Measurements from ENCODE around the gene LRRC45.

LRRC45 gene

DNA sequence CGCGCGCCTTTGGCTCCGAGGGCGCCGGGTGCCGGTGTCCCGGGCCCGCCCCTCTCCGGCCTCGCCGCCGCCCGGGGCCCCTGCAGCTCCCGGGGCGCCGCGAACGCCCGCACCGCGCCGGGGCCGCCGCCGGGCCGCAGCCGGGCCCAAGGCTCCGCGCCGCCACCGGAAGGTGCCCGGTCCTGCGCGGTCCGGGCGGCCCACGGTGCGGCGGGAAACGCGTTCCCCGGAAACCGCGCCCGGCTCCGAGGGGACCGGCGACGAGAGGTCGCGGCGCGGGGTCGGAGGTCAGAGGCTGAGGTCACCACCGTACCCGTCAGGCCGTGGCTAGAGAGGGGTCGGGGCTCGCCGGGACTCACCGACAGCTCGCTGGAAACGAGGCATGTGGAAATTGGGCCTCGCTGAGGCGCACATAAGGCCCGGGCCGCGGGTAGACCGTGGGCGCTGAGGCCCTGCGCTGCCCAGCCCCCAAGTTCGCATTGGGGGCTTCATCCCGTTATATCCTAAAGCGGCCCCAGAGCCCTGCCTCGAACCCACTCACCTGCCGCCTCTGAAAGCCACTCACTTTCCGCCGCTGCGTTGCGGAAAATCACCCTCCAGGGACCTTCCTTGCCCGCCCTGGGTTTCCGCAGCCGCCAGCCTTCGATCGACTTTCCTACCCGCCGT lies 42.7 kb downstream of the LRRC45 start, which contains the start of gene DUS1L:
Gene DUS1L, minus strand, starts transcription at position 167 of the 666 bp plus-strand sequence. CDS start 745 bp downstream, outside the sequence.
- no peaks in the 10 kb centered on the region for H3K9me3 ChIP-seq (replicated peaks in 1 of 2; ENCODE audit: control insufficient read depth in 2 of 2, insufficient read depth in 1 of 2, low read depth in 1 of 2, low read length in 2 of 2)
- no peak within 1 kb of the TSS for H2BK5ac ChIP-seq (ENCODE audit: low read length)
- H3K36me3 ChIP-seq (replicated peaks in 1 of 2; ENCODE audit: control insufficient read depth in 2 of 2, insufficient read depth in 2 of 2, low read length in 2 of 2): peaks cover 26 to 32% of the 10 kb centered on the region in 2 donors
- peak within 1 kb of the TSS; percentile 81 for H2BK120ac ChIP-seq (ENCODE audit: low read depth, low read length)
- peak within 1 kb of the TSS; percentile 10 for H2BK12ac ChIP-seq (ENCODE audit: low read length)
- H2AFZ ChIP-seq (ENCODE audit: low read length): peak within 1 kb of the TSS; percentile 96
- peak within 1 kb of the TSS; percentile 64 to 98 for H3K4me3 ChIP-seq (ENCODE audit: low read length in 2 of 2)
- no peaks in the 10 kb centered on the region for H3K27me3 ChIP-seq (ENCODE audit: control insufficient read depth in 3 of 3, insufficient read depth in 3 of 3, low read depth in 1 of 3, low read length in 3 of 3)
- H3K14ac ChIP-seq (ENCODE audit: low read length): peak within 1 kb of the TSS; percentile 38
- peak within 1 kb of the TSS; percentile 97 for H3K4me2 ChIP-seq (ENCODE audit: insufficient read depth, low read length, poor library complexity, severe bottlenecking)
- peak within 1 kb of the TSS; percentile 92 for H4K8ac ChIP-seq (ENCODE audit: low read depth, low read length)
- H2AK5ac ChIP-seq (ENCODE audit: low read depth, low read length): peak within 1 kb of the TSS; percentile 97
- no peak within 1 kb of the TSS for H3K27ac ChIP-seq (replicated peaks; ENCODE audit: low read length)
- H3K9ac ChIP-seq (ENCODE audit: low read depth, low read length, poor library complexity): peak within 1 kb of the TSS; percentile 90
- H3K18ac ChIP-seq (ENCODE audit: low read length): peak within 1 kb of the TSS; percentile 94
- H3K23ac ChIP-seq (ENCODE audit: low read depth, low read length, poor library complexity): peak within 1 kb of the TSS; percentile 80
- WGBS, 2 donors (ENCODE audit: extremely low coverage in 2 of 2, insufficient read length in 2 of 2, insufficient replicate concordance in 1 of 2): no CpG with 5 or more reads among the region's 88 CpGs
- peak; percentile 56 for DNase-seq (ENCODE audit: low spot score)
- peaks cover 7 to 8% of the 10 kb centered on the region in 2 donors for H3K4me1 ChIP-seq (ENCODE audit: control insufficient read depth in 2 of 2, insufficient read depth in 1 of 2, low read depth in 1 of 2, low read length in 2 of 2)
- peaks cover 10% of the 10 kb centered on the region for H3K79me1 ChIP-seq (ENCODE audit: low read depth, low read length)
- peak within 1 kb of the TSS; percentile 89 for H2BK15ac ChIP-seq (ENCODE audit: low read length)
- no peak within 1 kb of the TSS for H4K91ac ChIP-seq (ENCODE audit: low read depth, low read length, poor library complexity)
- H3K4ac ChIP-seq (ENCODE audit: low read length): peak within 1 kb of the TSS; percentile 76

DNA sequence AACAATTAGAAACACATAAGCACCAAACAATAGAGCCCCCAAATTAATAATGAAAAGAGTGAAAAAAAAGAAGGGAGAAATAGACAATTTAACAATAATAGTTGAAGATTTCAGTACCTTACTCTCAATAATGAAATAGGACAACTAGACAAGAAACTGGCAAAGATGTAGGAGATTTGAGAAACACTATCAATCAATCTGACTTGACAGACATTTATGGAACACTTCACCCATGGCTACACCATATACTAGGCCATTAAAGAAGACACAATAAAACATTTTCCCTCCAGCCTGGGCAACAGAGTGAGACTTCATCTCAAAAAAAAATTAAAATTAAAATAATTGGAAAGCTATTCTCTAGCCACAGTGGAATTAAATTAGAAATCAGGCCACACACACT lies 47.5 kb downstream of the LRRC45 start:
- no peak for DNase-seq (ENCODE audit: low spot score)
- no peak overlapping the region for H3K9ac ChIP-seq (ENCODE audit: low read depth, low read length, poor library complexity)

DNA sequence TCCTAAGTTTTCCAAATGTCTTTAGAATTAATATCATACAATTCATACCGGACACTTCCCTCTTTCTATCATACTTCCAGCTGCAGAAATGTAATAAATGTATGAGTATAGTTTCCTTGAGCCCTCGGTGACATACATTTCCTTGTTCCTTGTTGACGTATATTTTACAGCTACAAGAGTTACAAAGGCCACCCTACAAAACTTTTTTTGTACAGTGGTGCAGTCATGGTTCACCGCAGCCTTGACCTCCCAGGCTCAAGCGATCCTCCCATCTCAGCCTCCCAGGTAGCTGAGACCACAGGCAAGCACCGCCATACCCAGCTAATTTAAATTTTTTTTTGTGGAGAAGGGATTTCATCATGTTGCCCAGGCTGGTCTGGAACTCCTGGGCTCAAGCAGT lies 49.7 kb downstream of the LRRC45 start:
- Histone ChIP-seq H3K27me3 (ENCODE audit: control insufficient read depth in 3 of 3, insufficient read depth in 3 of 3, low read depth in 1 of 3, low read length in 3 of 3) (no peaks in the 10 kb centered on the region), H3K4me3 (ENCODE audit: low read length in 2 of 2) (no peak overlapping the region), H3K4me2 (ENCODE audit: insufficient read depth, low read length, poor library complexity, severe bottlenecking) (no peak overlapping the region), H3K4ac (ENCODE audit: low read length) (no peak overlapping the region), H3K14ac (ENCODE audit: low read length) (no peak overlapping the region), H2BK120ac (ENCODE audit: low read depth, low read length) (no peak overlapping the region), H2BK15ac (ENCODE audit: low read length) (no peak overlapping the region), H3K4me1 (ENCODE audit: control insufficient read depth in 2 of 2, insufficient read depth in 1 of 2, low read depth in 1 of 2, low read length in 2 of 2) (peaks cover 0 to 3% of the 10 kb centered on the region in 2 donors), H2AK5ac (ENCODE audit: low read depth, low read length) (no peak overlapping the region), H2BK12ac (ENCODE audit: low read length) (no peak overlapping the region), H2BK5ac (ENCODE audit: low read length) (no peak overlapping the region), H3K27ac (replicated peaks; ENCODE audit: low read length) (no peak overlapping the region), H2AFZ (ENCODE audit: low read length) (no peak overlapping the region), H4K8ac (ENCODE audit: low read depth, low read length) (no peak overlapping the region), H3K18ac (ENCODE audit: low read length) (no peak overlapping the region), H3K9ac (ENCODE audit: low read depth, low read length, poor library complexity) (no peak overlapping the region), H4K91ac (ENCODE audit: low read depth, low read length, poor library complexity) (no peak overlapping the region), H3K79me1 (ENCODE audit: low read depth, low read length) (no peaks in the 10 kb centered on the region), H3K36me3 (replicated peaks in 1 of 2; ENCODE audit: control insufficient read depth in 2 of 2, insufficient read depth in 2 of 2, low read length in 2 of 2) (peaks cover 2 to 3% of the 10 kb centered on the region in 2 donors), H3K9me3 (replicated peaks in 1 of 2; ENCODE audit: control insufficient read depth in 2 of 2, insufficient read depth in 1 of 2, low read depth in 1 of 2, low read length in 2 of 2) (no peaks in the 10 kb centered on the region), H3K23ac (ENCODE audit: low read depth, low read length, poor library complexity) (no peak overlapping the region)
- no CpG with 5 or more reads among the region's 6 CpGs for WGBS, 2 donors (ENCODE audit: extremely low coverage in 2 of 2, insufficient read length in 2 of 2, insufficient replicate concordance in 1 of 2)
- DNase-seq (ENCODE audit: low spot score): no peak

More for the DNA sequence above, 47.5 kb downstream of the LRRC45 start:
- no peak overlapping the region for H4K8ac ChIP-seq (ENCODE audit: low read depth, low read length)
- no peak overlapping the region for H2BK120ac ChIP-seq (ENCODE audit: low read depth, low read length)
- no peak overlapping the region for H3K4ac ChIP-seq (ENCODE audit: low read length)
- H4K91ac ChIP-seq (ENCODE audit: low read depth, low read length, poor library complexity): no peak overlapping the region
- H2AK5ac ChIP-seq (ENCODE audit: low read depth, low read length): no peak overlapping the region
- no peaks in the 10 kb centered on the region for H3K9me3 ChIP-seq (replicated peaks in 1 of 2; ENCODE audit: control insufficient read depth in 2 of 2, insufficient read depth in 1 of 2, low read depth in 1 of 2, low read length in 2 of 2)
- H3K4me2 ChIP-seq (ENCODE audit: insufficient read depth, low read length, poor library complexity, severe bottlenecking): no peak overlapping the region
- H2BK5ac ChIP-seq (ENCODE audit: low read length): no peak overlapping the region
- no peak overlapping the region for H3K27ac ChIP-seq (replicated peaks; ENCODE audit: low read length)
- H3K36me3 ChIP-seq (replicated peaks in 1 of 2; ENCODE audit: control insufficient read depth in 2 of 2, insufficient read depth in 2 of 2, low read length in 2 of 2): no peaks in the 10 kb centered on the region
- H3K18ac ChIP-seq (ENCODE audit: low read length): no peak overlapping the region
- H2AFZ ChIP-seq (ENCODE audit: low read length): no peak overlapping the region
- no peak overlapping the region for H2BK15ac ChIP-seq (ENCODE audit: low read length)
- peaks cover 0 to 3% of the 10 kb centered on the region in 2 donors for H3K4me1 ChIP-seq (ENCODE audit: control insufficient read depth in 2 of 2, insufficient read depth in 1 of 2, low read depth in 1 of 2, low read length in 2 of 2)
- no peak overlapping the region for H3K4me3 ChIP-seq (ENCODE audit: low read length in 2 of 2)
- H3K27me3 ChIP-seq (ENCODE audit: control insufficient read depth in 3 of 3, insufficient read depth in 3 of 3, low read depth in 1 of 3, low read length in 3 of 3): no peaks in the 10 kb centered on the region
- no peak overlapping the region for H3K14ac ChIP-seq (ENCODE audit: low read length)
- H2BK12ac ChIP-seq (ENCODE audit: low read length): no peak overlapping the region
- H3K23ac ChIP-seq (ENCODE audit: low read depth, low read length, poor library complexity): no peak overlapping the region
- no peaks in the 10 kb centered on the region for H3K79me1 ChIP-seq (ENCODE audit: low read depth, low read length)

DNA sequence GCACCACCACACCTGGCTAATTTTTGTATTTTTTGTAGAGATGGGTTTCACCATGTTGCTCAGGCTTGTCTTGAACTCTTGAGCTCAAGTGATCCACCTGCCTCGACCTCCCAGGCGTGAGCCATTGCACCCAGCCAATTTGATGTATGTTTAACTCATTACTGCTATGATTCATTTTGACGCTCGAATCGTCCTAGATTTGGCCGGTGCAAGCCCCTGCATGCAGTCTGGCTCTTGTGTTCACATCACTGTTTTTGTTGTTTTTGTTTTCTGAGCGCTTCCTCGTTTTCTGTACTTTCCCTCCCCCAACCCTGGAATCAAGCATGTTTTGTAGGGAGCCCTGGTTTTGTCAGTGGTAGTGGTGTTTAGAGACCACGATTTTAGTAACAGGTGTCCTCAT lies 50.3 kb downstream of the LRRC45 start:
- no peak overlapping the region for H3K4me2 ChIP-seq (ENCODE audit: insufficient read depth, low read length, poor library complexity, severe bottlenecking)
- no peaks in the 10 kb centered on the region for H3K27me3 ChIP-seq (ENCODE audit: control insufficient read depth in 3 of 3, insufficient read depth in 3 of 3, low read depth in 1 of 3, low read length in 3 of 3)
- H3K36me3 ChIP-seq (replicated peaks in 1 of 2; ENCODE audit: control insufficient read depth in 2 of 2, insufficient read depth in 2 of 2, low read length in 2 of 2): peaks cover 5 to 9% of the 10 kb centered on the region in 2 donors
- no peak for DNase-seq (ENCODE audit: low spot score)
- H3K4me1 ChIP-seq (ENCODE audit: control insufficient read depth in 2 of 2, insufficient read depth in 1 of 2, low read depth in 1 of 2, low read length in 2 of 2): peaks cover 0 to 3% of the 10 kb centered on the region in 2 donors
- H2BK15ac ChIP-seq (ENCODE audit: low read length): no peak overlapping the region
- H3K9ac ChIP-seq (ENCODE audit: low read depth, low read length, poor library complexity): no peak overlapping the region
- H2BK120ac ChIP-seq (ENCODE audit: low read depth, low read length): no peak overlapping the region
- H3K18ac ChIP-seq (ENCODE audit: low read length): no peak overlapping the region
- H3K14ac ChIP-seq (ENCODE audit: low read length): no peak overlapping the region
- H2BK12ac ChIP-seq (ENCODE audit: low read length): no peak overlapping the region
- no CpG with 5 or more reads among the region's 9 CpGs for WGBS, 2 donors (ENCODE audit: extremely low coverage in 2 of 2, insufficient read length in 2 of 2, insufficient replicate concordance in 1 of 2)
- H3K79me1 ChIP-seq (ENCODE audit: low read depth, low read length): peaks cover under 1% of the 10 kb centered on the region
- H3K4me3 ChIP-seq (ENCODE audit: low read length in 2 of 2): no peak overlapping the region
- no peak overlapping the region for H2AK5ac ChIP-seq (ENCODE audit: low read depth, low read length)
- H2AFZ ChIP-seq (ENCODE audit: low read length): no peak overlapping the region
- H3K23ac ChIP-seq (ENCODE audit: low read depth, low read length, poor library complexity): no peak overlapping the region
- no peak overlapping the region for H4K8ac ChIP-seq (ENCODE audit: low read depth, low read length)
- H2BK5ac ChIP-seq (ENCODE audit: low read length): no peak overlapping the region
- H3K27ac ChIP-seq (replicated peaks; ENCODE audit: low read length): no peak overlapping the region
- H3K4ac ChIP-seq (ENCODE audit: low read length): no peak overlapping the region
- H3K9me3 ChIP-seq (replicated peaks in 1 of 2; ENCODE audit: control insufficient read depth in 2 of 2, insufficient read depth in 1 of 2, low read depth in 1 of 2, low read length in 2 of 2): no peaks in the 10 kb centered on the region
- no peak overlapping the region for H4K91ac ChIP-seq (ENCODE audit: low read depth, low read length, poor library complexity)
